HG03442 (cell line): ENCODE data around the gene CHRNA7.
"Not testable (repeated sequence)": the region's sequence is repeated elsewhere in the genome, so short reads cannot be mapped to it uniquely, and the experiment has no call there.

Experiments used
- ATAC-seq: cut with Tn5 transposase; IDR thresholded peaks from one replicate; pipeline ENCODE4 v1.9.1; 2021; ENCODE audit warnings: mild to moderate bottlenecking, moderate library complexity; ENCODE audit not compliant: unreplicated experiment

CHRNA7 gene

DNA sequence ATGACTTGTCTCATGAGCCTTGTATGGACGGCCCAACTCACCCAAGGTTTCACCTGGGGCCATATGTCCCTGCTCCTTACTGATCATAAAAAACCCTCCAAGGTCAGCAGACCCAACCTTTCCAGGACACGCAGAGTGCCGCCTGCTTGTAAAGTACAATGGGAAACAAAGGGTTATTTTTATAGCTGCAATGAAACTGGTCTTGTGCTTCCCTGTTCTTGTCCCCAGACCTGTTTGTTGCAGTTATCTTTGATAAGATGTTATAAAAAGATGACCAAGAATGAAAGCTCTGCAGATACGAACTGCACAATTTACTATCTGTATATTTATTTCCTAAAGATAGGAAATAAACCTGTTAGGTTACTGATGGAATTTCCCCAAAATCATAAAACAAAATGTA is 136.0 kb downstream of the CHRNA7 start:
- ATAC-seq, result not testable (repeated sequence)

DNA sequence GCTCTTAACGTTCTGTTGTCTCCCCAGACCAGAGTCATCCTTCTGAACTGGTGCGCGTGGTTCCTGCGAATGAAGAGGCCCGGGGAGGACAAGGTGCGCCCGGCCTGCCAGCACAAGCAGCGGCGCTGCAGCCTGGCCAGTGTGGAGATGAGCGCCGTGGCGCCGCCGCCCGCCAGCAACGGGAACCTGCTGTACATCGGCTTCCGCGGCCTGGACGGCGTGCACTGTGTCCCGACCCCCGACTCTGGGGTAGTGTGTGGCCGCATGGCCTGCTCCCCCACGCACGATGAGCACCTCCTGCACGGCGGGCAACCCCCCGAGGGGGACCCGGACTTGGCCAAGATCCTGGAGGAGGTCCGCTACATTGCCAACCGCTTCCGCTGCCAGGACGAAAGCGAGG is 137.6 kb downstream of the CHRNA7 start:
- not testable (repeated sequence) for ATAC-seq

GRCh38 chr15:32180579-32180978 is 150.3 kb downstream of the CHRNA7 start:
- not testable (repeated sequence) for ATAC-seq

DNA sequence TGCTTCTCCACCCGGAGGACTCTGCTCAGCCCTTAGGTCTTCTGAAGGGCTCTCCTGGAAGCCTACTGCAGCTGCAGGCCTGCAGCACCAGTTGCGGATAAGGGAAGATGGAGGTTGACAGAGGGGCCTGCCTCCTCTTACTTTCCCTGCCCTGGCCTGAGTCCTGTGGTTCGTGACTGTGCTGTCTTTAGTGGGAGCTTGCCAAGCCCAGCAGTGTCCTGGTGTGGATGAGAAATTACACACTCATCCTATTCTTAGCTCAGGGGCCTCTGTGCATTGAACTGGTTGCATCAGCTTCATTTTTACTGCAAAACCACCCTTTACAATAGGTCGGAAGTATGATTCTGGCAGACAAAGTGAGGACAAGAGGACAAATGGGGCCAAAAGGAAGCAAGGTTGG is 163.5 kb downstream of the CHRNA7 start:
- not testable (repeated sequence) for ATAC-seq

GRCh38 chr15:32196206-32196605 is 165.9 kb downstream of the CHRNA7 start:
- ATAC-seq, result not testable (repeated sequence)

DNA sequence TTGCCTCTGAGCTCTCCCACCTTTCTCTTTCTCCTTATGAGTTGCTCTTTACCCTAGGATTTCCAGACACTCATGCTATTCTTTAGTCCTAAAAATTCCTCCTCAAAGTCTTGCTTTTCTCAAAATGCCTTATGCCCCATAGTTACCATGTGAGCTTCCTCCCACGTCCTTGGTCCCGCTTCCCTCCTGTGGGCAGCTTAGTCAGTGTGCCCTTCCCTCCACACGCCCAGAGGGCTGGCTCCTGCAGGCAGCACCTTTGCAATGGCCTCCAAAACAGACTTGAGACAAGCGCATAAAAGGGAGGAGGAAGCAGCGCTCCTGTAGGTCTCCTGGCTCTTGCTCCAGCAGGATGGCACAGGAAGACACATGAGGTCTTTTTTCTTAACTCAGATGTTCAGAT is 168.6 kb downstream of the CHRNA7 start:
- ATAC-seq, result not testable (repeated sequence)

DNA sequence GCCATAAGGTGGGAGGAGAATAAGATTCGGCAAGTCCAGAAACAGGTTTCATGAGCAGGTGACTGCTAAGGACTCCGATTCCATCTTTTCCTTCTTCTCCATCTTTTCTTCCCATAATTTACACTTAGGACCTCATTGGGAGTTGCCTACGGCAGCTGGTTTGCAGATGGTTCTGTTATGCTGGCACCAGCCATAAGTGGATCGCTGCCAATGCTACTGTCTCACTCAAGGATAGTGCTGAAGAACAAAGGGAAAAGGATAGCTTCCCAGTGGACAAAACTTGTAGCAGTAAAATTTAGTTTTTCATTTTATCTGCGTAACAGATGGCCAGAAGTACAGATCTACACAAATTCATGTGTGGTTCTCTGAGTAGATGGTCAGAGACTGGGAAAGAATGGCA is 178.8 kb downstream of the CHRNA7 start:
- not testable (repeated sequence) for ATAC-seq

DNA sequence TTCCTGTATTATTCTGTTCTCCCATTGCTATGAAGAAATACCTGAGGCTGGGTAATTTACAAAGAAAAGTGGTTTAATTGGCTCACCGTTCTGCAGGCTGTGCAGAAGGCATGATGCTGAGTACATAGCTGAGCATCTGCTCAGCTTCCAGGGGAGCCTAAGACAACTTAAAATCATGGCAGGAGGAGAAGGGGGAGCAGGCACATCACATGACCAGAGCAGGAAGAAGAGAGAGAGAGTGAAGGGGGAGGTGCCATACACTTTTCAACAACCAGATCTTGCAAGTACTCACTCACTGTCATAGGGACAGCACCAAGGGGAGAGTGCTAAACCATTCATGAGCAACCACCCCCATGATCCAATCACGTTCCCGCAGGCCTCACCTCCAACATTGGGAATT is 188.4 kb downstream of the CHRNA7 start:
- ATAC-seq, result no peak
